UCSD-AML1 (cell line): ENCODE data around the gene CFAP46.
"Not testable (repeated sequence)": the region's sequence is repeated elsewhere in the genome, so short reads cannot be mapped to it uniquely, and the experiment has no call there.

Experiments
- DNase-seq: peaks from one replicate; lab custom pipeline; 2025; ENCODE audit not compliant: unreplicated experiment; lab: John Stamatoyannopoulos, UW

The CFAP46 gene

DNA sequence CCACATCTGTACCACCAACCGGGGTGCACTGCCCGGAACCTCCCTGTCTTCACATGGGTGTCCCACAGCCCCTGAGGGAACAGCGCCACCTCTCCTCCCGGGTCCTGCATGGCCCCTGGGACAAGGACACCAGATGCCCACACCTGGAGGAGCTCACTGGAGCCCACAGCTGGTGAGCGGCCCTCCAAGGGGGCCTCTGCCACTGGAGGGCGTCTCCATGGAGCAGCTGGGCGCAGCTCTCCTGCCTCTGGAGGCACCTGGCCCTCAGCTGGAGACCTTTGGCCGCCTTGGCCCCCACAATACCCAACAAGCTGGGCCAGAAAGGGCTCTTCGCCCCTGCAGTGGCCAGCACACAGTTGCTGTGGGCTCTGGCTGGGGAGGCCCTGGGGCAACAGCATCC is 149.2 kb downstream of the CFAP46 start:
- no peak for DNase-seq

DNA sequence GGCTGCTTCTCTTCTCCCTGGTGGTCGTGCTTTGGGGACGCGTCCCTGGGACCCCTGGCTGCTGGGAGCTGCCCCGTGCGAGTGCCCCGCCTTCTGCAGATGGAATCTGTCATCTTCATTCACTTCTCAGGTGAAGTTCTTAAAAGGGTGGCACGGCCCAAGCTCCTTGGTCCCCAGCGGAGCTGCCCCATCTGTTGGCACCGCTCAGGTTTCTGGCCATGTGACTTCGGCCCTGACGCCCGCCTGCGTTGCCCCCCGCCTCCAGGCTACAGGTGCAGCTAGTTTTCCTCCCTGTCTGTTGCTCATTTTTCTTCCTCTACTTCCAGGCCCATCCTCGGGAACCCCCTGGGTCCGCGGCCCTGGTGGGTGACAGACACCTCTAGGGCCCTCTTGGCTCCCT is 149.6 kb downstream of the CFAP46 start:
- DNase-seq: no peak

DNA sequence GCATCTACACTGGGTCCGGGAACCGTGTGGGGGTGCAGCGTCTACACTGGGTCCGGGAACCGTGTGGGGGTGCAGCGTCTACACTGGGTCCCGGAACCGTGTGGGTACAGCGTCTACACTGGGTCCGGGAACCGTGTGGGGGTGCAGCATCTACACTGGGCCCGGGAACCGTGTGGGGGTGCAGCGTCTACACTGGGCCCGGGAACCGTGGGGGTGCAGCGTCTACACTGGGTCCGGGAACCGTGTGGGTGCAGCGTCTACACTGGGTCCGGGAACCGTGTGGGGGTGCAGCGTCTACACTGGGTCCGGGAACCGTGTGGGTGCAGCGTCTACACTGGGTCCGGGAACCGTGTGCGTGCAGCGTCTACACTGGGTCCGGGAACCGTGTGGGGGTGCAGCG is 150.3 kb downstream of the CFAP46 start:
- DNase-seq: not testable (repeated sequence)

DNA sequence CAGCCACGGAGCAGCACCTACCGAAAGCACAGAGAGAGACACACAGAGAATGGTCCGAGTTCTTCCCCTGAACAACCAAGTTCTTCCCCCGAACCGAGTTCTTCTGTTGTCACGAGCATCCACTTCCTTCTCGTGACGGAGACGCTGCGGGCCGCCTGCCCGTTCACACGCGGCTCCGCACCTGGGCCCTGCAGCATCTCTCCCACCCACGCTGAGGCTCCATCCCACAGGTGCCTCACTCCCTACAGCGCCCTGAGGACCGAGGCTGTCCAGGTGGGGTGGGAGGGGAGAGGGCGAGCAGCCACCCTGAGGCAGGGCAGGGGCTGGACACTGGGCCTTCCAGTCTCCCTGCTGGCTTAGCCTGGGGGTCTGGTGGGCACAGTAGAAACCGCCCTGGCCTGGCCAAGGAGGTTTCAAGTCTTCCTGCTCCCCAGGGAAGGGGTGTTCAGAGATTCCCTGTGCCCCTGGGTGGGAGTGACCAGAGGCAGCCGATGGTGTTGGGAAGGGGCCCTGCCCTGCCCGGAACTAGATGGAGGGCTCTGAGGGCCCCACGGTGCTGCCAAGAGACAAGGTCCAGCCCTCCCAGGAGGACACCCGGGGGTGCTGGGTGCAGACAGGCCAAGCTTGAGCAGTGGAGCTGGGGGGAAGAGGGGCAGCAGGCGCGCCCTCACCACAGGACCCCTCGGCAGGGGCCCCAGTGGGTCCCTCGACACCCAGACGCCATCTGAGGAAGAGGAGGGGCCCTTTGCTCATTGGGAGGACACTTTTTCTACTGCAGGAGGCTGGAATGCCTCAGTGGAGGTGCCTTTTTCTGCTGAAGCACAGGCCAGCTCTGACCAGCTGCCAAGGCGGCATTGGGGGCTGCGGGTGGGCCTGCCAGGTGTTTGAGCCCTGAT is 151.2 kb downstream of the CFAP46 start:
- no peak for DNase-seq

DNA sequence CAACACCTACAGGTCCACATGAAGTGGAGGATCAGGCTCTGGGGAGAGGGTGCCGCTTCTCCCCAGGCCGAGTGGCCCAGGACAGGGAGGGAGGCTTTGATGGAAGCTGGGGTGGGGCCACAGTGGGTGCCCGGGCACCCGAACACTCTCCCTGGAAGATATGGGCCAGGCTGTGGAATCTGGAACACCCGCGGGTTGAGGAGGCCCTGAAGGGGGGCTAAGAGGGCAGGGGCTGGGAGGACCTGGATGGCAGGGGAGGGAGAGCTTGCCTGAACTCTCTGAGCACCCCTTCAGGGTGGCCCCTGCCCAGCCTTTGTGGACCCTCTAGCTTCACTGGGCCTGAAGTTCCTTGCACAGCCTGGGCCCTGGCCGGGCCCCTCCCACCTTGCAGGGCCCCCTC is 151.9 kb downstream of the CFAP46 start:
- no peak for DNase-seq

DNA sequence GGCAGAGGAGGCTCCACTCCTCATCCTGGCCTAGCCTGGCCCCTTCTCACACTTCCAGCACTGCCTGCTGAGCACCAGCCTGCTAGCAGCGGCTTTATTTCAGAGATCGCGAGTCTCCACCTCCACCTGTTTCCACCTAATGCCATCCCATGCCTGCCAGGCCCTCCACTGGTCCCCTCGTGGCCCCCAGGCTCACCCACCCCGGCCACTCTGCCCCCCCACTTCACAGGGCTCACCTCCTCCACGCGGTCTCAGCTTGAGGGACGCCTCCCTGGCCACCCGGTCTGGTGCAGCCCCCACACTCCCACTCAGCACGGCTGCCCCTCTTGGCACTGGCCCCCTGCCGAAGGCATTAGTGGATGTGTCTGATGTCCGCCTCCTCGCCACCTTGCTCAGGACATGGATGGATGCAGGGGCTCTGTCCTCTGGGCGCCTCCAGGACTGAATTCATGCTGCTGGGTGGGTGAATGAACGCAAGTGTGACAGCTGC is 152.7 kb downstream of the CFAP46 start:
- DNase-seq: no peak

DNA sequence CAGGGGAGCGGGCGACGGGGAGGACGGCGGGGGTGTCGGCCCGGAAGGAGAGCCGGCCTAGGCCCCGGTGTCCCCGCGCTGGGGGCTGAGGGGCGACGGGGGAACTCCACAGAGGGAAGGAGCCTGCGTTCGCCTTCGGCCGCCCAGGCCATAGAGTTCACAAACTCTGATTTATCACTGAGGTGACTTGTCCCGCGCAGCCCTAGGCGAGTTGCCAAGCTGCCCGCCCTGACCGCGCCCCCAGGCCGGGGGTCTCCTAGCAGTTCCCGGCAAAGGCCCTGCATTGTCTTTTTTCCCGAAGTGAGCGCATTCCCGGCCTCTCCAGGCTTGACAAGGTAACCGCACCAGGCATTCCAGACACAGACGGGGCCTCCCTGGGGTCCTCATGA is 153.5 kb downstream of the CFAP46 start:
- no peak for DNase-seq

DNA sequence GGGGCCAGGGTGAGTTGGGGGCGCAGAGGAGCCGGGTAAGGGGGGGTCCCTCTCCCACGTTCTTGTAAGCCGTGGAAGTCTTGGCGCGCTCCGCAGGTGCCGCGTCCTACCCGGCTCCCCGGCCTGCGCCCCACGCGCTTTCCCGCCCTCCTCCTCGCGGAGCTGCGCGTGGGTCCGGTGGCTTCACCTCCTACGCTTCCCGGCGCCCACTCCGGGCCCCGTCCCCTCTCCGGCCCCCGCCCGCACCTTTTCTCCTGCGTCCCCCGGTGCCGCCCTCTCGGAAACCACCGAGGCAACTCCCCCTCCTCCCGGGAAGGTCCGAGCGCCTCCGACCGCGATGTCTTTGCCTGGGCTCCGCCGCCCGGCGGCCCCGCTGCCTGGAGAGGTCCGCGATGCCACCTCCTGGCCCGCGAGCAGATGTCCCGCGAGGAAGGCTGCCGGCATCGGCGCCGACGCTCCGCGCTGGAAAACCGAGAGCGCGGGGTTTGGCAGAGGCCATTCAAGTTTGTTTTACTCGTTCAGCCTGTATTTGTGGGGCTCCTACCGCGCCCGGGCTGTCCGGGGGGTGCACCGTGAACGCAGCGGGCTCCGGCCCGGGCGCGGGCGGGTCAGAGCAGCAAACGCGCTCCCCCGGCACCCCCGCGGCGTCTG is 154.1 kb downstream of the CFAP46 start:
- DNase-seq: no peak

DNA sequence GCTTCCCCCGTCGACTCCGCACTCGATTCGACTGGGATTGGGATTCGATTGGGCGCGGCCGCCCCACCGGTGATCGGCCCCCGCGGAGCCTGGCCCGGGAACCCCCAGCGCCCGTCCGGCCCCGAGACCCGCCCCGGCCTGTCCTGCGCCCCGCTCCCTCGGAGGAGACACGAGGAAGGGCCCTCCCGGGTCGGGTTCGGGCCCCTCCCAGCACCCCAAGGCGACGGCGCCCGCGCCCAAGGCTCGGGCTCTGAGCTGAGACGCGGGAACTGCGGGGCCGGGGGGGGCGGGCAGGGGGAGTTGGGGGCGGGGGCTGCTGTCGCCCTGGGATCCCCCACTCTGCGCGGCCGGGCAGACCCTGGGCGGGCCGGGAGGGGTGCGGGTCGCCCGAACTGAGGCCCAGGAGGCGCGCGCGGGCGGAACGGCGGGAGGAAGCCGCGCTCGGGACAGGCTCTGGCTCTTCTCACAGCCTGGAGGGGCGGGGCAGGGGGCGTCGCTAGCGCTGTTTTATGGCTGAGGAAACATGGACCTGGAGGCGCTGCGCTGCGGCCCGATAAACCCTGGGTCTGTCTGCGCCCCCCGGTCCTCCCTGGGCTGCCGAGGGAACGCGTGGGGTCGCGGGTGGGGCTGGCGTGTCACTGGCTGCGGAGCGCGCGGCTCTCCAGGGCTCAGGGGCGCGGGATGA is 154.7 kb downstream of the CFAP46 start:
- DNase-seq: no peak

DNA sequence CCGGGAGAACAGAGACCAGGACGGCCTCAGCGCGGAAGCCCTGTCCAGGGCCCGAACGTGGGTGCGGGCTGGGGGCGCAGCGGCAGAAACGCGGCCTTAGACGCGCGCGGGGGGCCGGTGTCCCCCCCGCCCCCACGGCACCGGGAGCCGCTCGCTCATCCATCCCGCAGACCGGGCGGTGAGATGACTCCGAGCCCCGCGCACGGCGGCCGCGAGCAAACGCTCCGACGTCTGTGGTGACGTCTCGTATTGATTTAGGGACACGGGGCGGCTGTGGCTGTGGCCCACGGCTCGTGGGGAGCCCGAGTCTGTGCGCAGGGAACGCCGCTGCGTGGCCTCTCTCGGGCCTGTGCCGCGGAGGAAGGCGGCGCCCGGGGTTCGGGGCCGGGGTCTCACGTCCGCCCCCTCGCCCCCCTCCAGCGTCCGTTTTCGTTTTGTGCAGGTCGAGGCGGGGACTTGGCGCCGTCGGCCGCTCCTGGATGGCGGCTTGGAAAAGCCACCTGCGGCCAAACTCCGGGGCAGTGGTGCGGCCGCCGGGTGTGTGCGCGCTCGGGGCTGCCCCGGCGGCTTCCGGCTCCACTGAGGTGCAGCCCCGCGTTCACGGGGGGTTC is 155.4 kb downstream of the CFAP46 start:
- DNase-seq: no peak

DNA sequence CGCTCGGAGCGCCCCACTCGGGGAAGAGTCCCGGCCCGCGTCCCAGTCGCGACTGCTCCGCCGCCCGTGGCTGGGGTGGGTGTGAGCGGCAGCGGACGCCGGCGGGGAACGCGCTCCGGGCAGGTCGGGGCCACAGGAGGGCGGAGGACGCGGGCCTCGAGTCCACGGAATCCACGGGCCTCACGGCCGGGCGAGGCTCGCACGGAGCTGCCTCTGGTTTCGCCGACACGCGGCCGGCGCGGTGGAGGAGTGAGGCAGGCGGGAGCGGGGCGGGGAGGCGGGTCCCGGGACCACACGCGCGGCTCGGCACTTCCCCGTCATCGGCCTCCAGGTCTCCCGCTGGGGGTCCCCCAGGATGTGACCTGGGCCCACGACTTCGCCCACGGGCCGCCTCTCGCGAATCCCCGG is 155.9 kb downstream of the CFAP46 start:
- no peak for DNase-seq

DNA sequence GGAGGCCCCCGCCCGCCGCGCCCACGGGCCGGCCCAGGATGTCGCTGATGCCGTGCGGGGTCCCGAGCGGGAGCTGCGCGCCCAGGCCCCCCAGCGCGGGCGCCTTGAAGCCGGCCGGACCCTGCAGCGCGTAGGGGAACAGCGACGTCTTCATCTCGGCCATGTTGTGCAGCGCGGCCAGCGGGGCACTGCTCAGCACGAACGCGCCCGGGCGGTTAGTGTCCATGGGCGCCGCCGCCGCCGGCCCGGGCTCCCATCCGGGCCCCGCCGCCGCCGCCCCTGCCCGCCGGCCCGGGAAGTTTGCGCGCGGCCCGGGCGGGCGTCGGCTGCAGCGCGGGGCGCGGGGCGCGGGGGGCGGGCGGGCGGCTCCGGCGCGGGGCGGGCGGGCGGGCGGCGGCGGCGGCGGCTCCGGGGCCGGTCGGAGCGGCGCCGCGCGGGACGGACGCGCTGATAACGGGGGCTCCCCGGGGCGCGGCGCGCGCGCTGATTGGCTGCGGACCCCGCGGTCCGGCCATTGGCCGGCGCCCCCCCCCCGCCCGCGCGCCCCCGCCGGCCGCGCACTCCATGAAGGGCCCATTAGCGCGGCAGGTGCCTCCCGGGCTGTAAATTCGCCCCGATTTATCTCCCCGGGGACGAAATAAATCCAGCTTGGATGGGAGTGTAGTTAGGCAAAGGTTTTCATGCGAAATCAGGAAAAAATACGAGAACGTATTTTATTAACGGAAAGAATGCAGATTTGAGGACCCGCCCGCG is 156.5 kb downstream of the CFAP46 start, which contains the start of gene NKX6-2:
TSS of gene NKX6-2 (minus strand) at position 425 of the 753 bp plus-strand sequence. CDS start at position 226, 199 bp downstream.
- no peak for DNase-seq

DNA sequence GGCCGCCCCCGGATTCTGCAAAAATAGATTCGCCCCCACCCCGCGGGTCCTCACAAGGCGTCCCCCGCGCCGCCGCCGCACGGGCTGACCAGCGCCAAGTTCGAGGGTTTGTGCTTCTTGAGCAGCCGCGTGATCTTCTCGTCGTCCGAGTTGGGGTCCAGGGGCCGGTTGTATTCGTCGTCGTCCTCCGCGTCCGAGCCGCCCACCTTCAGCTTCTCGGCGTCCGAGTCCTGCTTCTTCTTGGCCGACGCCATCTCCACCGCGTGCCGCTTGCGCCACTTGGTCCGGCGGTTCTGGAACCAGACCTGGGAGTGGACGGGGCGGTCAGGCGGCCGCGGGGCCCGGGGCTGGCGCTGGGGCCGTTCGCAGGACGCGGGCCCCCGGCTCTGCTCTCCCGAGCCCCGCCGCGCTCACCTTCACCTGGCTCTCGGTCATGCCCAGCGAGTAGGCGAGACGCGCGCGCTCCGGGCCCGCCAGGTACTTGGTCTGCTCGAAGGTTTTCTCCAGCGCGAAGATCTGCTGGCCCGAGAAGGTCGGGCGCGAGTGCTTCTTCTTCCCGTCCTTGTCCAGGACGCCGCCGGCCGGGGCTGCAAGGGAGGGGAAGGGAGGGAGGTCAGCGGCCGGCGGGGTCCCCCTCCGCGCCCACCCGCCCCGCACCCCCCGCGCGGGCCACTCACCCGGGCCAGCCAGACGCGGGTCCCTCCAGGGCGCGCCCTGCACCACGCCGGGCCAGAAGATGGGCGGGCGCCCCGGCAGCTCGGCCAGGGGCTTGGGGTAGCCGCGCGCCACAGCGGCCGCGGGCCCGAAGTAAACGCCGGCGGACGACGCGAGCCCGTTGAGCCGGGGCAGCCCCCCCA is 157.3 kb downstream of the CFAP46 start:
- DNase-seq: no peak

DNA sequence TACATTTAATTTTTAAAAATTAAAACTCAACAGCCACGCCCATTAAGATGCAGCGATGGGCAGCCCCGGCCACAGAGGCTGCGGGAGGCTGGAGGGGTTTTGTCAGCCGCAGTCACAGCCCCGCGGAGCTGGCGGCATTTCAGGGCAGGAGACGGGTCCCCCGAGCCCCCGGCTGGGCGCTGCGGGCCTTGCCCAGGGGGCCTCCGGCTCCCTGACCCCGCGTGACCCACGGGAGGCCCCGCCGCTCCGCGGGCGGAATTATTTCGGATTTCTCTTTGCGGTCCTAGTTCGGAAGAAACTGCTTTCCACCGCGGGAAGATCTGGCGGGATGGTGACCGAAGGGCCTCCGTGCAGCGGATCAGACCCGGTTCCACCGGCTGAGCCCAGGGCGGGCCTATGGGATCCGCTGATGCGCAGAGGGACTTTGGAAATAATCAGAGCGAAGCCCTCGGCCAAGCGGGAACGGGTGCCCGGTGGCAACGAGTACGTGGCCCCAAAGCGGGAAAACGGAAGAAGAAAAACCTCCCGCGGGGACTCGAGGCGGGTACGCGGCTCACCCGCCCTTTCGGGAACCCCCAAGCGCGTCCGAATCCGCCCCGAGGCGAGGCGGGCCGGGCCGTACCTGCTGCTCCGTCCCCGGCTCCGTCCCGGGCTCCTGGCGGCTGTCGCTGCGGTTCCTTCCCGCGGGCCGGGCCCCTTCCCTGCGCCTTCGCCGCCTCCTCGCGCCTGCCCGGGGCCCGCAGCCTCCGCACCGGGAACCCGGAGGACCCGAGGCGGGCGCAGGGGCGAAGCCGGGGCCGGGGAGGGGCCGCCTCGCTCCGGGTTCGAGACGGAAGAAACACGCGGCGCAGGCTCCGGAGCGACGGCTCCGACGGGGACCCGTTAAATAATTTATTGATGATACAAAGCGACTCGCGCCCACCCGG is 158.2 kb downstream of the CFAP46 start:
- DNase-seq: no peak

DNA sequence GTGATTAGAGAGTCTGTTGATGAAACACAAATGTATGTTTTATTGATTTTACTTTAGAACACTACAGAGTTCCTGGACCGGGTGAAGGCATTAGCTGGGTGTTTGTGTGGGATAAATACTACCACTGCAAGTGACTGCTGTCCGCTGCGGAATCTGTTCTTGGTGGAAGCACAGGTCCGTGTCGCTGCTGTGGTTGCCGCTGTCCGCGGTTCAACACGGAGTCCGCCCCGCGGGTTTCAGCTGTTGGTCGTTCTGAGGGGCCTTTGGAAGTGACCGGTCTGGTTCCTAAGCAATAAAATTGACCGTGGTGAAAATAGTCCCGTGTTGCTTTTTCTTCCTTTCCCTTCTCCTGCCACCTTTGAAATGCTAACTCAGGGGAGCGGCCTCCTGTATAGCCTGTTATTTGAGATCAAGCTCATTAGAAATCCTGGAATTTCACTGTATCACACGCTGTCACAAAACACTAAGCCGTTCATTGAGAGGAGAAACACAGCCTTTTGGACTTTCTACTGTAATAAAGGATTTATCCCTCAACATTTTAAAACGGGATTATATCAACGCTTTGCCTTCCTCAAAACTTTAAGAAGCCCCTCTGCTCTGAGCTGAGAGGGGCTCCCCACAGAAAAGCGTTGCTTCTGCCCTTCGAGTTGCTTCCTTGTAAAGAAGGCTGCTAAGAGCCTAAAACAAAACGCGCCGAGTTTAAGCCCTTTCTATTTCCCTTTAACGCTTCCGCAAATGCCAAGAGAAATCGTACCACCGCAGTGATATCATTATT is 159.0 kb downstream of the CFAP46 start:
- DNase-seq: no peak

DNA sequence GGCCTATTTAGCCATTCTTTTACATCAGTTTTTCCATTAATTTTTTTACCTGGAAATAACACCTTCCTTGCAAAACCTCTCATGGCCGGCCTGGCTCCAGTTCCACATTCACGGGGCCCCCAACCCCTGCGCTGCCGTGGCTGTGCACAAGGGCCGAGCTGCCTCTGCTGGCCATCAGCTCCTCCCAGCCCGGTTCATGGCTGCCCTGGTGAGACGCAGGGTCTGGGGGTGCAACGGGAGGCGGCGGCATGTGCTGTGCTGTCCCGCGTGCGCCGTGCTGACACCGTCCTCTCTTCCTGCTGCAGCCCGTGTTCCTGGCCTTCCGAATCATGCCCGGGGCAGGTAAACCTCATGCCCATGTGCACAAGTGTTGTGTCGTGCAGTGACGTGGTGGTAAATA is 160.8 kb downstream of the CFAP46 start:
- no peak for DNase-seq

DNA sequence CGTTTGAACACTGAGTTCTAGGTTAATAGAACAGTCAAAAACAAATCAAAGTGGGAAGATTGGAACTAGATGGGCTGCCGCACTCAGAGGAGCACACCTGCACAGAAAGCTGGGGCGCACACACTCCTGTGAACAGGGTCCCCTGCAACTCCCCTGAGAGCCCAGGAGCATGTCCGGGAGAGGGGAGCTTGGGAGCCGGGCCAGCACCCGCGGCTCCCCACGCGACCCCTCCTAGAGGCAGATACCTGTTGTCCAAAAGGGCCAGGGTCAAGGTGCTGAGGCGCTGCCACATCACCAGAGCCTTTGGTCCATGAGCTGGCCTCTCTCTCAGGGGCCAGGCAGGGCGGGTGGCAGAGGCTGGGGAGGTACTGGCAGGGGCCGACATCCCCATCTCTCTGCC is 162.0 kb downstream of the CFAP46 start:
- DNase-seq: no peak
